Non-pigmented ciliary epithelial cell (primary cell): ENCODE results near the gene TBX1.
"Not testable (repeated sequence)": the region's sequence is repeated elsewhere in the genome, so short reads cannot be mapped to it uniquely, and the experiment has no call there.

Experiments
- DNase-seq: peaks from one replicate; pipeline ENCODE4 v3.0.0-alpha.2; 2010; ENCODE audit warnings: low read depth

Gene TBX1

DNA sequence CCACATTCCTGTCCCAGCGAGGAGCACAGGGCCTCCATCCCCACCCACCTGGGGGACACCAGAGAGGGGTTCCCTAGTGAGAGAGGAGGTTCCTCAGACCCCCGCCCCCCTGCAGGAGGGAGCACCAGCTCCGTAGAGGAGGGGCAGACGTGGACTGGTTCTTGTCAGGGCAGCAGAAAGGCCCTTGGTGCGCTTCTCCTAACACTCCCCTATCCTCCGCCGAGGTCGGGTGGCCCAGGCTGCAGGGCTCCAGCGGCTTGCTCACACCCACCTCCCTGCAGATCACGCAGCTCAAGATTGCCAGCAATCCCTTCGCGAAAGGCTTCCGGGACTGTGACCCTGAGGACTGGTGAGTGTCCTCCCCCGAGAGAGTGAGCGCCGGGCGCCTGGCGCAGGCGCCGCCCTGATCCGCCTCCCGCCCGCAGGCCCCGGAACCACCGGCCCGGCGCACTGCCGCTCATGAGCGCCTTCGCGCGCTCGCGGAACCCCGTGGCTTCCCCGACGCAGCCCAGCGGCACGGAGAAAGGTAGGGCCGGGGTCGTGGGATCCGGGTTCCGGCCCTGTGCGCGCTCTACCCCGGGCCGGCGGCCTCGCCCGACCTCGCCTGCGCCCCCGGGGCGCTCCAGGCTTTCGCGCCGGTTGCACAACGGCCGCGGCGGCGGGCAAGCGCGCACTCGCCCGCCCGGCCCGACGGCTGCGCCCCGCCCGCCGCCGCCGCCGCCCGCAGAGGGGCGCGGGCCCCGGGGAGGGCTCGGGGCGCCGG, 5.1 kb downstream of the TBX1 start:
- DNase-seq, result no peak

DNA sequence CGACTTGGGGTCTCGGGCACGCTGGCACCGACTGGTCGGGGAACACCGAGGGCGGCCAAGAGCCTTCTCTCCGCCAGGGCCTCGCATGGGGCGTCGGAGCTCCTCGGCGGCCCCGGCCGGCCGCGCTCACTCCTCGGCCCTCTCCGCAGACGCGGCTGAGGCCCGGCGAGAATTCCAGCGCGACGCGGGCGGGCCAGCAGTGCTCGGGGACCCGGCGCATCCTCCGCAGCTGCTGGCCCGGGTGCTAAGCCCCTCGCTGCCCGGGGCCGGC, 5.6 kb downstream of the TBX1 start:
- DNase-seq, result no peak

DNA sequence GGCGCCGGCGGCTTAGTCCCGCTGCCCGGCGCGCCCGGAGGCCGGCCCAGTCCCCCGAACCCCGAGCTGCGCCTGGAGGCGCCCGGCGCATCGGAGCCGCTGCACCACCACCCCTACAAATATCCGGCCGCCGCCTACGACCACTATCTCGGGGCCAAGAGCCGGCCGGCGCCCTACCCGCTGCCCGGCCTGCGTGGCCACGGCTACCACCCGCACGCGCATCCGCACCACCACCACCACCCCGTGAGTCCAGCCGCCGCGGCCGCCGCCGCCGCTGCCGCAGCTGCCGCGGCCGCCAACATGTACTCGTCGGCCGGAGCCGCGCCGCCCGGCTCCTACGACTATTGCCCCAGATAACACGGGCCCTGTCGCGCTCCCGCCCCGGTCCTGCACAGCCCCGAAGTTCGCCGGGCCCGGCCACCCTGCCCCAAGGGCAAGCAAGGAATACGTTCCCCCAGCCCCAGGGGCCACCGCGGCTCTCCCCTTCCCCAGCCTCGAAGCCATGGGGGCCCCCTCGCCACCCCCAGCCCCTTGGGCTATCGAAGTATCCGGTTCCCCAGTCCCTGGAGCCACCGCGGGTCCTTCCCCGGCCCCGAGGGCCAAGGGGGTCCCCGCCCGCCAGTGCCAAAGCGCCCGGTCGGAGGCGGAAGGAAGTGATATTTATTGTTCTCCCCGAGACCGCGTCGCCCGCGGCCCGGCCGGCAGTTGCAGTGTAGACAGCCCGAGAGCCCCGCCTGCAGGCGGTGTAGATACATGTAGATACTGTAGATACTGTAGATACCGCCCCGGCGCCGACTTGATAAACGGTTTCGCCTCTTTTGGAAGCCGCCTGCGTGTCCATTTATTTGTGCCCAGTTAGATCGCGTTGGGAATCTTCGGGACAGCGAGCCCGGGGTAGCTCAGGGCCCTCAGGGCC, 6.2 kb downstream of the TBX1 start:
- DNase-seq, result no peak

DNA sequence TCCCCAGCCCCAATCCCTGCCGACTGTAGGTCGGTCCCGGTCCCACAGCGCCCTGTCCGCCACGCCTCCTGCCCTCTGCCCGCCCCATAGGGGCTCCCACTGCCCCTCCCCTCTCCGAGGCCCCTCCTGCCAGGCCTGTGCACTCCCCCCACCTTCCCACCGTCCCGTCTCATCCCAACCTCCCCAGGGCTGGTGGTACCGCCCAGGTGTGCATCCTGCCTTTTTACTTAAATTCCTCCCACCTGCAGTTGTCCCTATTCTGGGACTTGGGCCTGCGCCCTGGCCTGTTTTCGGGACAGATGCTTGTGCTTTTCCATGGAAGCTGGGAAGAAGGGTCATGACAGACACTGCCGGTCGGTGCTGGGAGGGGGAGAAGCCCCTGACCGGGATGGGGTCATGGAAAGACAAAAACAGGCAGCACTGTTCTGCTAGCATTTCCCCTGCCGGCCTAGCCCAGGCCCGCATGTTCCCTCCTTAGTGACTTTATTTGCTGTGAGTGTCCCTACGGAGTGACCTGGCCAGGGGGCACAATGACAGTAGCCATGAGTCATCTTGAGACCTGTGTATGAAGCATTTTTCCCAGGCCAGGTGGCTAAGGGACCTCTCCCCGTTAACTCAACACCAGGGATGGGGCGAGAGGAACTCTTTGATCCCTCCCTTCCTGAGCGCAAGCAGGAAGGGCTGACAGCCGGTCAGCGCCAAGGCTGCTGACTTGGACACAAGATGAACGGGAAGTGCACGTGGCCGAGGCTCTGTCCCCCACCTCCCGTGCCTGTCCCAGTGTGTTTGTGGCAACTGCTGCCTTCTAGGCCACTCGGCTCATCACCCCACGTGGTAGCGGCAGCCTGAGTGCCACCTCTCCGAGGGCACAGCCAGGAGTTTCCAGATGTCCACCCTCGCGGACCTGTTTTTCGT, 7.1 kb downstream of the TBX1 start:
- no peak for DNase-seq

DNA sequence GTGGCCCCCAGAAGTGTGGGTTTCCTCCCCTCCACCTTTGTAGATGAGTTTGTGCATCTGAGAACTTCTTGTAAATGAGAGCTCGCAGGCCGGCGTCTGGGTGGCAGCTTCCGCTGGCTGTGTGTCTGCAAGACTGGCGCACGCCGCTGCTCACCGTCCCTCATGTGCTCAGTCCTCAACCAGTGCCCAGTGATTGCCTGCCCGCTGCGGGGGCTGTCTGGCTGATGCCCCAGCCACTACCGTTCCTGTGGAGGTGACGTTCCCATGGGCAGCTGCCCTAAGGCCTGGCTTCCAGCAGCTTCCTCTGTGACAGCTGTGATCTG, 8.8 kb downstream of the TBX1 start:
- DNase-seq, result no peak

DNA sequence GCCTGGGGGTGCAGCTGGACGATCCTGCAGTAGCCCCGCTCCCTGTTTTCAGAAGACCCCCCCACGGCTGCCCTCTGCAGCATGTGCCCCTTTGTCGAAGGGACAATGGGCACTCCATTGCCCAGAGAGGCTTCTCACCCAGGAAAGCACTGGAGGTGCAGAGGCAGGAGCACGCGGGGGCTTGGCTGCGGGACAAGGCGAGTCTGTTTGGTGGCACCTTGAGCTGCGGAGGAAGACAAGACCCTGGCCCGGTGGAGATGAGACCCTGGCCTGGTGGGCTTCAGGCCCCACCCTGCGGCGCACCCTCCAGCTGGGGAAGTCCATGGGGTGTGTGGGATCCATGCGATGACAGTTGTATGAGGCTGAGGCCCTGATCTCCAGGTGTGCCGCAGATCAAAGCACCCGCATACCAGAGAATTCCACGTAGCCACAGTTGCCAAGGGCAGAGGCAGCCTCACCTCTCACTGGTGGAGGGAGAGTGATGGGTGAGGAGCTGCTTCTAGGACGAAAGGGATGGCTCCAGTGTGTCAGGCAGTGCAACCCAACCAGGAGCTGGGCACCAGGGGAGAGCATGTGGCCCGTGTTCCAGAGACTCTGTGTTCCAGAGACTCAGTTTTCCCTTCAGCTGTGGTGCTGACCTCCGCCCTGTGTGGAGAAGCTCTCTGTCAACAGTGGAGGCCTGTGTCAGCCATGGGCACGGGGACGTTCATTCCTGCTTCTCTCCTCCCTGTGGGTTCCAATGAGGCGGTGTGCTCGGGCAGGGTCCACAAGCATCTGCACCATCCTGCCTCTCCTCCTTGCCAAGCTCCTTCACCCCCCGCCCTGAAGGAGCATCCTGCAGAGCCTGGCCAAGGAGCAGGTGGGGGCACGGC, 10.0 kb downstream of the TBX1 start:
- DNase-seq, result no peak

DNA sequence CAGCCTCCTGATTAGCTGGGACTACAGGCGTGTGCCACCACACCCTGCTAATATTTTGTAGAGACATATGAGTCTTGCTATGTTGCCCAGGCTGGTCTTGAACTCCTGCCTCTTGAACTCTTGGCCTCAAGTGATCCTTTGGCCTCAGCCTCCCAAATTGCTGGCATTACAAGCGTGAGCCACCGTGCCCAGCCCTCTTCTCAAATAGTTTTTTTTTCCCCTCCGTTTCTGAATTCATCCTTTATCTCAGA, 11.8 kb downstream of the TBX1 start:
- DNase-seq, result no peak

DNA sequence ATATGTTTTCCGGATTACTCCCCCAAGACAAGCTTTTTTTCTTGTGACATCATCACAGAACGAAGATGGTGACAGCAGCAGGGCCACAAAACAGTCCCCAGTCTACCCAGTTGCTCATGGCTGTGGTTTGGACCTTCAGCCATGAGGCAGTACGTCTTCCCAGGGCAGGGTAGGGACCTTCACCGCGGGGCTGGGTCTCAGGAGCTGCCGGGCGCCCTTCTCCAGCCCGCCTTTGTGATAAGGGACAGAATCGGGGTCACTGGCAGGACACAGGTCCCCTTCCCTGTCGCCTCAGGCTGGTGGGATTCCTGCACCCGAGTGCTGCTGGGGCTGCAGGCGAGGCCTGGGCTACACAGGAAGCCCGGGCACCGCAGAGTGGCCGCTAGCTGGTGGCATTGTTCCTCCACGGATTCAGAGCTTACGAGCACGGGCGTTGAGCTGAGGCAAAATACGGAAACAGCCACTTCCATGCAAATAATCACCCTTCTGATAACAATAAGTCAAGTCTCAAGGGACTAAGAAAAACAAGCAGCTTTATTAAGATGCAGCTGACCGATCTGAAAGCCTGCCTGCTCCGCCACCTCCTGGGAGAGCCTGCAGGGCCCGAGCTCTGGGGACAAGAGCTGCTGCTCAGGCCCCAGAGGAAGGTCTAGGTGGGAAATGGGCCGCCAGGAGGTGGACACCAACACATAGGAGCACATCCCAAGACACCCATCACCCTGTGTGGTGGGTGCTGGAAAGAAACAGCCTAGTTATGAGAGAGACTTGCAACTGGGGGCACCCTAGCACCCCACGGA, 12.3 kb downstream of the TBX1 start:
- DNase-seq, result no peak

DNA sequence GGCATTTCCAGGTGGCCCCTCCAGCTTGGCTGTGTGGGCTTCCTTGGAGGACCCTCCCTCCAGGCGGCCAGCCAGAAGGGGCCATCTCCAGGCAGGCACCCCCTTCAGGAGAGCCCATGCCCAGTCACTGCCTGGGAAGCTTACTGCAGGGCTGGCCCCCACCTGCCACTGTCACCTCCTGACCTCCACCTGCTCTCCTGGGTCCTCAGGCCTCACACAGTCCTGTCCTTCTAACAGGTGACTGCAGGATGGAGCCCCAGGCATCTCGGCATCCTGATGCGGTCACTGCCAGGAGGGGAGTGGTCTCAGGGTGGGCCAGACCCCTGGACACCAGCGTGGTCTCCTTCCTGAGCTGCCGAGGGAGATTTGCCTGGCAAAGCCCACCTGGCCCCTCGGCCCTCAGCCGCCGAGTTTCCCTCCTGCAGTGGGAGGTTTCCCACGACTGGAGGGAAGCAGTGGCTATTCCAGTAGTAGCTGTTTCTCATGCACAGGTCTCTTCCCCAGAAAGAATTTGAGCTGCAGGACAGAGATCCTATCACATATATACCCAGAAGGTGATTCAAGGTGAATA, 13.0 kb downstream of the TBX1 start:
- DNase-seq, result no peak

DNA sequence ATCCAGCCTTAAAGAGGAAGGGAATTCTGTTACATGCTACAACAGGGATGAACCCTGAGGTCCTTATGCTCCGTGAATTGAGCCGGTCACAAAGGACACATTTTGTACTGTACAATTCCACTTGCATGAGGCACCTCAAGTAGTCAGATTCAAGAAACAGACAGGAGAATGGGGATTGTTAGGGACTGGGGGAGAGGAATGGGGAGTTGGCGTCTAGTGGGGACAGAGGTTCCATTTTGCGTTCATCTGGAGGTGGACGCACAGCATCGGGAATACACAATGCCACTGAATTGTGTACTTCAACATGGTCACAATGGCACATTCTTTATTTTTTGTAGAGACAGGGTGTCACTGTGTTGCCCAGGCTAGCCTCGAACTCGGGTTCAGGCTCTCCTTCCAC, 14.1 kb downstream of the TBX1 start:
- no peak for DNase-seq

DNA sequence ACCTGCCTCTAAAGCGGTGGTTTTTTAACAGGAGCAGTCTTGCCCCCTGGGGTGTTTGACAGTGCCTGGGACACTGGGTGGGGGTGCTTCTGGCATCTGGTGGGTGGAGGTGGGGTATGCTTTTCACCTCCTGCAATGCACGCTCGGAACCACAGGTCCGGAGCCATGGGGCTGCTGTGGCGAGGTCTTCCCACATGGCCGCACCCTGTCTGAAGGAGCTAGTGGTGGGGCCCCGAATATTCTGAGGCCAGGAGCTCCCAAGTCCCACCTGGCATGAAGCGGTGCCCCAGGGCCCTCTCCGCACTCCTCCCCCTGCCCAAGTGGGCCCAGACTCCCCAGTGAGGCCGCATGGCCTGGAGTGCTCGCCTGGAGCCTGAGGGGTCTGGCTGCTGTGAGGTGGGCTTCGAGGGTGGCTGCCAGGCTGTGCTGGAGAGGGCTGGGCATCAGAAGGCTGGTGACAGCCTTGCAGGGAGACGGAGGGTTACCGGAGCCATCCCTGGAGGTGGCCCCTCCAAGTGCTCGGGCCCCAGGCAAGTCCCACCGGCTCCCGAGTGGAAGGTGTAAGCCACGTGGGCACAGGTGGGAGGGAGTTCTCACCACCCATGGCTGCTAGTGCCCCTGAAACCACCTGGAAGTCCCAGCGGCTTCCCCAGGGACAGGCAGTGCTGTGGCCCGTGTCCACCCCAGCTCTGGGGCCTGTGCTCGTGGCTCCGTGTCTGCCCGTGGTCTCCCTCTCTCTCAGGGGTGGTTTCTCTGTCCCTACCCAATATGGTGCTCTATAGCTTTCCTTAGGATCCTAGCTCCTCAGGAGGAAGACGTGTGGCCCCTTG, 15.1 kb downstream of the TBX1 start:
- DNase-seq, result no peak

DNA sequence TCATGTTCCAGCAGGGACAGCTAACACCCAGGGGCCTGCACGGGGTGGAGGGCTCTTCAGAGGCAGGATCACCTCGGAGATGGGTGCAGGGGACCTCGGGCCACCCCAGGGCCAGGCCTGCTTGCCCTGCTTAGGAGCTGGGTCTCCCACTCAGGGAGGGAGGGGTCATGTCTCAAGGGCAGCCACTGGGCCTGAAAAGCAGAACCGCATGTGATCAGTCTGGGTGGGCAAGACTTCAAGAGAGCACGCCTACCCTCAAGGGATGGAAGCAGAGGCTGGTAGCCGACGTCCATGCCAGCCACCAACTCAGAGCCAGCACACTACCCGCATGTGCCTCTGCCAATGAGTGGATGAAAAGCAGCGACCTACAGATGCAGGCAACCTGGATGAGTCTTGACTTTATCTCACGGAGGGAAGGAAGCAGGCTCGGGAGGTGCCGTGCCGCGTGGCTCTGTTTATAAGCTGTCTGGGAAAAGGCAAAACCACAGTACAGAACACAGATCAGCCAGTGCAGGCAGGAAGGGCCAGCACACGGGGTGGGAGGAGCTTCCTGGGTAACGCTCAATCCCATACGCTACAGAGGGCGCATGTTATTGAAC, 16.0 kb downstream of the TBX1 start:
- no peak for DNase-seq

DNA sequence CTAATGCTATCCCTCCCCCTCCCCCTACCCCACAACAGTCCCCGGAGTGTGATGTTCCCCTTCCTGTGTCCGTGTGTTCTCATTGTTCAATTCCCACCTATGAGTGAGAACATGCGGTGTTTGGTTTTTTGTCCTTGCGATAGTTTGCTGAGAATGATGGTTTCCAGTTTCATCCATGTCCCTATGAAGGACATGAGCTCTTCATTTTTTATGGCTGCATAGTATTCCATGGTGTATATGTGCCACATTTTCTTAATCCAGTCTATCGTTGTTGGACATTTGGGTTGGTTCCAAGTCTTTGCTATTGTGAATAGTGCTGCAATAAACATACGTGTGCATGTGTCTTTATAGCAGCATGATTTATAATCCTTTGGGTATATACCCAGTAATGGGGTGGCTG, 16.6 kb downstream of the TBX1 start:
- not testable (repeated sequence) for DNase-seq

DNA sequence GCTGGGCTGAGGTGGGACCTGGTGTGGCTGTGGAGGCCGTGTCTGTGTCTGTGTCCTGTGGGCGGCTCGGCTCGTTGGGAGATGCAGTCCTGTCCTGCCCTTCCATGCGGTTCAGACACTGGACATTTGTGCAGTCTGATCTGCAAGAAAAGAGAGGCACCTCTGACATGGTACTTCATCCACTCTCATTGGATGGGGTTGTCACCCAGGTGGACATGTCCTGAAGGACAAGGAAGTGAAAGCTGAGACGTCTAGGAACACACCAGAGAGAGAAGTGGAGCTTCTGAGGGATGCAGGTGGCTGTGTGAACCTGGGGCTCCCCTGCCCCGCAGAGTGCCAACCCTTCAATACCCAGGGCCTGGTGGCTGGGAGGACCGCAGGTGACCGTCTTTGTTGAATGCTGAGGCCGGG, 18.4 kb downstream of the TBX1 start:
- no peak for DNase-seq

DNA sequence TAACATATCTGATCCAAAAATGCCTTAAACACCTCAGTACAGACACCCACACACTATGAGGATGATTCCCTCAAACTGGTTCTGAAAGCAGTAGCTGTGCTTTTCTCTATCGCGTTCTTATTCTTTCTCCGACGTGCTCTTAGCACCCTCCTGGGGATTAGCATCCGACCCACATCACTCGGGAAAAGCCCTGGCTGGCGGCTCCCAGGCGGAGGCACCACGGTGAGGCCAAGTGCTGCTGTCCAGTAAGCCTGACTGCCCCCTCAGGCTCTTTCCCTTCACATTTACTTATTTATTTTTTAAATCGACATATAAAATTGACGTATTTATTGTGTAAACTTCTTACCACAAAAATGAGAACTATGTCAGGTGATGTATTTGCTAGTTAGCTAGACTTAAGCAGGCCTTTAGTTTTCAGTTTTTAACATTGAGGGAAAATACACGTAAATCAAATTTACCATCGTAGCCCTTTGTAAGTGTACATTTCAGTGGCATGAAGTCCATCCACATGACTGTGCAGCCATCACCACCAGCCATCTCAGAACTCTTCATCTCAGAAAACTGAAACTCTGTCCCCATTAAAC, 19.2 kb downstream of the TBX1 start:
- DNase-seq, result no peak

DNA sequence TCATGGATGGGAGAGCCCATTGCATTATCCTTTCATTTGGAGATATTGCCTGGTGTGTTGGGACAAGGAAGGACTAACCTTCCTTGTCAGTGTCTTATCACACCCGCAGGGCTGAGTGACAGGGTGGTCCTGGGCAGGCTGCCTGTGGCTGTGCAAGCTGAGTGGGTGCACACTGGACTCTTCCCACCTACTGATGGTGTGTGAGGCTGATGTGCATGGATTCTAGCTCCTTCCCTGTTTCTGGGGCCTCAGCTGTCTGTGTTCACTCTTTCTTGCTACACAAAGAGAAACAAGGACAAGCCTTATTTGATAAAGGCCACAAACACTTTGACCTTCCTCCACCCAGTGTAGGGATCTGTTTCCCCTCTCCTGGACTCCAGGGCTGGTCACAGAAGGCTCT, 22.0 kb downstream of the TBX1 start:
- DNase-seq, result no peak

DNA sequence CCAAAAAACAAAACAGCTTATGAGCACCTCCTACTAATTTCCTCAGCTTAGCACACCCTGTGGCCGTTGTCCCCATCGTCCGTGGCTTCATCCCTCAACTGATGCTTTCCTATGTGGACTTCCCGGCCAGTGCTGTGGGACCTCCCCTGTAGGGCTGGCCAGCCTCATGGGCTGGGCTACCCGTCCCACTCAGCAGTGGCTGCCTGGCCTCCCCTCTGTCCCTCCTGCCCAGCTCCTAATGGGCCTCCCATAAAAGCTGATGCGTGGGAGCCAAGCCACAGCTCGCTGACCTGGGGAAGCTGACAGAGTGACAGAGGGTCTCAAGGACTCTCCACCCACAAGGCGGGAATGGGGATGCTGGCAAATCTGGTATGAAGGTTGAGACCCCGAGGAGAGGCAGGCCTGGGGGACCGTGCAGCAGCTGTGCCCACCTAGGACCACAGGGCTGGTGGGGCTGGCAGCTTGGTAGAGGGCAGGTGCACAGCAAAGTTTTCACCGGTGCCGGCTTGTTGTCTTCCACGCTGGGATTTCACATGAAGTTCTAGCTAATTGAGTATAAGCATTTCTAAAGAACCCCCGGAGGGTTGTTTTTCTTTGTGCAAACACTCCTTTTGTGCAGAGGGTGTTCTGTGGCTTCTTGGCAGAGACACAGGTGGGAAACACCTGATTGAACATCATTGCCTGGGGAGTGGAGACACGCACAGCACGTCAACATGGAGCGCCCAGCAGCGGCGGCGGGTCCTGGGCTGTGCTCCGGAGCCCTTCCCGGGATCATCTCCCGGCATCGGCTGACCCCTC, 23.2 kb downstream of the TBX1 start:
- no peak for DNase-seq
